GM18873 (cell line): Measurements from ENCODE around the gene ALPP.
"Not testable (repeated sequence)": the region's sequence is repeated elsewhere in the genome, so short reads cannot be mapped to it uniquely, and the experiment has no call there.

ENCODE experiments used
- ATAC-seq: cut with Tn5 transposase; IDR thresholded peaks from one replicate; pipeline ENCODE4 v1.9.1; 2021; ENCODE audit warnings: mild to moderate bottlenecking, moderate library complexity, moderate number of reproducible peaks; ENCODE audit not compliant: unreplicated experiment, low FRiP score

Gene ALPP

DNA sequence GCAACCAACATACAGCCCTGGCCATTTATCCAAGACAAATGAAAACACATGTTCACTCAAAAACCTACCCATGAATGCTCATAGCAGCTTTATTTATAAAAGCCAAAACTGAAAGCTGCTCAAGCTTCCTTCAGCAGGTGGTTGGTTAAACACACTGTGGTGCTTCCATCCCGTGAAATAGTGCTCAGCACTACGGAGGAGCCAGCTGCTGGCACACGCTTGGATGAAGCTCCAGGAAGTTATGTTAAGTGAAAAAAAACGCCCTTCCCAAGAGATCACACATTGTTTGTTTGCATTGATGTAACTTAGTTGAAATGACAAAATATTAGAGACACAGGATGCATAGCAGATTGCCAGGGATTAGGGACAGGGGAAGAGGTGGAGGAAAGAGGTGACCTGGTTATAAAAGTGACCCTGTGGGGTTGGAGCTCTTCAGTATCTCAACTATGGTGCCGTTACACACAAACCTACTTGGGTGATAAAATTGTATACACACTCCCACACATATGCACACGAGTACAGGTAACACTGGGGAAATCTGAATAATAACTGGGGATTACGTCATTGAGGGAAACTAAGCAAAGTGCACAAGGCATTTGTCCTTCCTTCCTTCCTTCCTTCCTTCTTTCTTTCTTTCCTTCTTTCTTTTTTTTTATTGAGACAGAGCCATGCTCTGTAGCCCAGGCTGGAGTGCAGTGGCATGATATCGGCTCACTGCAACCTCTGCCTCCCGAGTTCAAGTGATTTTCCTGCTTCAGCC, 21.9 kb downstream of the ALPP start:
- no peak for ATAC-seq

DNA sequence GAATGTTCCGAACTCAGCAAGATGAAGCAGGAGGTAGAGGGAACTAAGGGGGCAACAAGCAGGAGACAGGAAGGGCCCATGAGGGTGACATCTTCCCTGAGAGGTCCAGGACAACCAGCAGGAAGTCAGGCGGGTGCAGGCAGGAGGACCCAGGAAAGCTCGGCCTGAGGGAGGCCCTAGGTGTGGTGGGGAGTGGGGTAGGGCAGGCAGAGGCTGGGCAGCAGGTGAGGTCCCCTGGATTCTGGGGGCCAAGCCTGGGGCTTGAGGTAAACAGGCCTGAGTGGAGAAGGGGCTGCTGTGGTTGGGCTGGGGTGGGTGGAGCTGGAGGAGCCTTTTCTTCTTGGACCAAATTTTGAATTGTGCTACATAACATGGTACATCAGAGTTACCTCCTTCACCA, 24.0 kb downstream of the ALPP start:
- no peak for ATAC-seq

DNA sequence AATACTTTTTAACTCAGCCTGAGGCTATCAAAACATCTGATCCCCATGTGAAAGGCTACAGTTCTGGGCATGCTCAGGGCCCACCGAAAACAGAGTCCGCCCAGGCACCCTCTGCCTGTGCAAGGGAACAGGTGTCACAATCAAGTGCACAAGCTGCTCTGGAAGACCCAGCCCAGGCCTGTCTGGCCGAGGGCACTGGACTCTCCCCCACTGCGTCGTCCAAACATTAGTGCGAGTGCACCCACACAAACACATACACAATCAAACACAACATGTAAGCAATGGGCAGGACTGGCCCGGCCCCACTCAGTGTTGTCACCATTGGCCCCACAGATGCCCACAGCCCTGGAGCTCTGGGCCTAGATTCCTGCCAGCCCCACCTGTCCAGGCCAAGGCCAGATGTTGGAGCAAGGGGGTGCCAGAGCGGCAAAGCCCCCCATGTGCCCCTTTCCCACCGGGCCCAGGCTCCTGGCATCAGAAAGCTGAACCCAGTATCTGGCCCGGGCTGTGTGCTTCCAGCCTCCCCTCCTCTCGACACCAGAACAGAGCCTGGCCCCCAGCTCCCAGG, 27.5 kb downstream of the ALPP start:
- no peak for ATAC-seq

DNA sequence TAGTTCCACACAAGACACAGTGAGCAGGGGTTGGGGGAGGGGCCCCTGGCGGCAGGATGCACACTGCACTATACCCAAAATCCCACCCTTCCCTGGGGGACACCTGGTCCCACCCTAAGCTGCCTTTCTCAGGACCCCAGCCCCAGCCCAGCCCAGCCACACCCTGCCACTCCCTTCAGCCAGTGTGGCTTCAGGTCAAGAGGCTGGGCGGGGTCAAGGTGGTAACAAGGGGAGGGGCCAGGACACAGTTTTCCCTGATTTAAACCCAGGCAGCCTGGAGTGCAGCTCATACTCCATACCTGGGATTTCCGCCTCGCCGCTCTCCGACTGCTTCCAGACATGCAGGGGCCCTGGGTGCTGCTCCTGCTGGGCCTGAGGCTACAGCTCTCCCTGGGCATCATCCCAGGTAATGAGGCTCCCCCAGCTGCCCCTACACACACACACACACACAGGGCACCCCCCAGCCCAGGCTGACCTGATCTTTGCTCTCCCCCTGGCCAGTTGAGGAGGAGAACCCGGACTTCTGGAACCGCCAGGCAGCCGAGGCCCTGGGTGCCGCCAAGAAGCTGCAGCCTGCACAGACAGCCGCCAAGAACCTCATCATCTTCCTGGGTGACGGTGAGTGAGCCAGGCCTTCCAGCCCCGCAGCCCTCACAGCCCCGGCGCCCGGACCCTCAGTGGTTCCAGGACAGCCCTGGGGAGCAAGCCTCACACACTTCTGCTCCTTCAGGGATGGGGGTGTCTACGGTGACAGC, 28.2 kb downstream of the ALPP start, which contains the start of gene ALPG:
TSS of gene ALPG (plus strand) at position 289 of the 755 bp plus-strand sequence. CDS start at position 340, 51 bp downstream.
- no peak for ATAC-seq

DNA sequence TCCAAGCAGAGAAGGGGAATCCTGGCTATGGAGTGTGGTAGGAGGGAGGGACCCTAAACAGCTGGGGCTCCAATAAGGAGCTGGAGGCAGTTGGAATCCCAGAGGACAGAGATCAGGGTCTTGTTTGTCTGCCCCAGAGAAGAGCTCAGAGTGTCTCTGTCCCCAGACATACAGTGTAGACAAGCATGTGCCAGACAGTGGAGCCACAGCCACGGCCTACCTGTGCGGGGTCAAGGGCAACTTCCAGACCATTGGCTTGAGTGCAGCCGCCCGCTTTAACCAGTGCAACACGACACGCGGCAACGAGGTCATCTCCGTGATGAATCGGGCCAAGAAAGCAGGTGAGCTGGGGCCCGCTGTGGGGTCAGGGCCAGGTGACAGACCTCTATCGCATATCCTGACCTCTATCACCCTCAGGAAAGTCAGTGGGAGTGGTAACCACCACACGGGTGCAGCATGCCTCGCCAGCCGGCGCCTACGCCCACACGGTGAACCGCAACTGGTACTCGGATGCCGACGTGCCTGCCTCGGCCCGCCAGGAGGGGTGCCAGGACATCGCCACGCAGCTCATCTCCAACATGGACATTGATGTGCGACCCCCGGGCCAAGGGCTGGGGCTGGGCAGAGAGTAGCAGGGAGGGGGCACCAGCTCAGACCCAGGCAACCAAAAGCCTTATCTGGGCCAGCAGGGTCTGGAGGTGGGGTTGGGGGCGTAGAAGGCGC, 29.0 kb downstream of the ALPP start:
- not testable (repeated sequence) for ATAC-seq

DNA sequence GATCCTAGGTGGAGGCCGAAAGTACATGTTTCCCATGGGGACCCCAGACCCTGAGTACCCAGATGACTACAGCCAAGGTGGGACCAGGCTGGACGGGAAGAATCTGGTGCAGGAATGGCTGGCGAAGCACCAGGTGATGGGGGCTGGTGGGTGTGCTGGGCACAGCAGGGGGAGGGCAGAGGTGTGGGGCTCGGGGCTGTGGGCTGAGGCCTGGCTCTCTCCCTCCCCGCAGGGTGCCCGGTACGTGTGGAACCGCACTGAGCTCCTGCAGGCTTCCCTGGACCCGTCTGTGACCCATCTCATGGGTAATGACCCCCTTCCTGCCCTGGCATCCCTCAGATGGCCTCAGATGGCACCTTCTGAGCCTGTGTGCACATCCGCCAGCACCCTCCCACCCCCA, 29.7 kb downstream of the ALPP start:
- ATAC-seq = not testable (repeated sequence)

DNA sequence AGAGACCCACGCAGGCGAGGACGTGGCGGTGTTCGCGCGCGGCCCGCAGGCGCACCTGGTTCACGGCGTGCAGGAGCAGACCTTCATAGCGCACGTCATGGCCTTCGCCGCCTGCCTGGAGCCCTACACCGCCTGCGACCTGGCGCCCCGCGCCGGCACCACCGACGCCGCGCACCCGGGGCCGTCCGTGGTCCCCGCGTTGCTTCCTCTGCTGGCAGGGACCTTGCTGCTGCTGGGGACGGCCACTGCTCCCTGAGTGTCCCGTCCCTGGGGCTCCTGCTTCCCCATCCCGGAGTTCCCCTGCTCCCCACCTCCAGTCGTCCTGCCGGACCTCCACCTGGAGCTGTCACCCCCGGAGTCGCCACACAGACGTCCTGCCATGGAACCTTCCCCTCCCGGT, 31.1 kb downstream of the ALPP start:
- ATAC-seq = not testable (repeated sequence)

DNA sequence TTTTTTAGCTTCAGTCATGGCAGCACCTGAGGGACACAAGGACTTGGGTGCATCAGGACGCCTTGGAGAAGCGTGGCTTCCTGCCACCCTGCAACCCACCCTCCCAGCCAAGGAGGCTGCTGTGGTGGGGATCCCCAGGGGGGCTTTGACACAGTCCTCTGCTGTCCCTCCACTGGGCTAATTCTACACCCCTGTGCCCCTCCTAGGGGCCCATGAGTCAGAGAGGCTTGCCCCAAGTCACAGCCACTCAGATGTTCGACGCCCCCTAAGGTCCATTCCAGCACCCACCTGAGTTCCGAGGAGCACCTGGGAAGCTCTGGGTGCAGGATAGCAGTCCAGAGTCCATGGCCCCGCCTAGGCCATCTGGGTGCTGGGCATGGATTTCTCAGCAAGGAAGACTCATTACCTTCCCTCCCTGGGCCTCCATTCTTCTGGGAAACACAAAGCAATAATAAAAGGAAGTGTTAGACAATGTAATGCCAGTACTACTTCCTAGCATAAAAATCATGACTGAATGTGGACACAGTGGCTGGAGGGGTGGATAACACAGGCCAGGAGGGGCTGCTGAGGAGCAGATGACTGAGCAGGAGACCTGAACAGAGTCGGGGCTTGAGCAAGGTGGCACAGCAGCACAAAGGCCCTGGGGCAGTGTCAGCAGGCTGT, 31.8 kb downstream of the ALPP start:
- no peak for ATAC-seq

DNA sequence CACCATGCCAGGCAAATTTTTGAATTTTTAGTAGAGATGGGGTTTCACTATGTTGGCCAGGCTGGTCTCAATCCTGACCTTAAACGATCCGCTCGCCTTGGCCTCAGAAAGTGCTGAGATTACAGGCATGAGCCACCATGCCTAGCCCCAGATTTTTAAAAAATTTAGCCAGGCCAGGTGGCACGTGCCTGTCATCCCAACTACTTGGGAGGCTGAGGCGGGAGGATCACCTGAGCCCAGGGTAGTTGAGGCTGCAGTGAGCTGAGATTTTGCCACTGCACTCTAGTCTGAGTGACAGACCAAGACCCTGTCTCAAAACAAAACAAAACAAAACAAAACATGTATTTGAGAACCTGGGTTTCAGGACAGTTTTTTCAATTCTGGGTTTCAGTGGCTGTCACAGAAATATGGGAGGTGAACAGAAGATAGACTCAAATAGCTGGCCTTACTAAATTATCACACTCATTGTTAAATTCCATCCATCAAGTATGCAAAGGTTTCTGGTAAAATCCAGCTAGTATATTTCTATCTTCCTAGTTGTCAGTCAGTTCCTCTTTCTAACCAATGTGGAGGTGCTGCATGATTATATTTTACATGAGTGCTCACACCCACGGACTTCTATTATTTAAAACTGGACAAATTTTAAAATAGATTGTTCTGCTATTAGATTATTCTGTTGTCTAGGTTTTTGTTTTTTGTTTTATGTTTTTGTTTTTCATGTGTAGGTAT, 33.5 kb downstream of the ALPP start:
- no peak for ATAC-seq

DNA sequence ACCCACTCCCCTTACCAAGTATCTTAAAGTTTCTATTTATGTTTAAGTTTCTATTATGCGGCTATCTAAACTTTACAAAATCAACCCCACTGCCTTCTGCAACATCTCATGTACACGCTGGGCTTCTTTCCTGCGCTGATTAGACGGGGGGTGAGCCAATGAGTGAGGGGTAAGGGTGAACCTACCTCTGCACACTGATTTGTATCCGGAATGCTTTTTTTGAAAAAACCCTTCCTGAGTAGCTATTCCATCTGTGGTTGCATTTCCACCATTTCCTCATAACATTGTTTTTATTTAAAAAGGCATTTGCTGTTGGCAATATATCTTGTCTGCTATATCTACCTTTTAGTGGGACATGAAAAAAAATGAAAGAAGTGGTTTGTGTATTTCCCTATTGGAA, 34.4 kb downstream of the ALPP start:
- no peak for ATAC-seq

DNA sequence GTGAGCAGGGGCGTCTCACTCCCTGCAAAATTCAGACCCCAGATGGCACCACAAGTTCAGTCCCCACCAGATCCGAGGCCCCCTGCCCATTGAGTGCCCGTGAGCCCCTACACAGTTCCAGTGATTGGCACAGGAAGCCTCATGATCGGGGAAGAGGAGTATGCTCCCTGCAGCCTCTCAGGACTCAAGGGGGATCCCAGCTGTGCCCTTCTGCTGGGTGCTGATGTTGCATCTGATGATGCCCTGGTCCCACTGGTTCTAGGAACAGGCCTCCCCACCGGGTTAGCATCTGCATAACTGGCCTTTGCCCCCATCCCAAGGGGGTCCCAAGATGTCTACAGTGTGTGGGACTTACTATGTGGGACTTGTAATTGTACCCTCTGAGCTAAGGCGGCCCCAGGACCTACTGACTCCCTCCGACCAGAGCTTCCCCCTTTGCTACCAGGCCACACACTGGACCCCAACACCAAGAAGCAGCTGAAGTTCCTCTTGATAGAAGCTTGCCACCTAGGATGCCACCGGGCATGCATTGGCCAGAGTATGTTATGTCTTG, 36.7 kb downstream of the ALPP start:
- ATAC-seq = no peak

DNA sequence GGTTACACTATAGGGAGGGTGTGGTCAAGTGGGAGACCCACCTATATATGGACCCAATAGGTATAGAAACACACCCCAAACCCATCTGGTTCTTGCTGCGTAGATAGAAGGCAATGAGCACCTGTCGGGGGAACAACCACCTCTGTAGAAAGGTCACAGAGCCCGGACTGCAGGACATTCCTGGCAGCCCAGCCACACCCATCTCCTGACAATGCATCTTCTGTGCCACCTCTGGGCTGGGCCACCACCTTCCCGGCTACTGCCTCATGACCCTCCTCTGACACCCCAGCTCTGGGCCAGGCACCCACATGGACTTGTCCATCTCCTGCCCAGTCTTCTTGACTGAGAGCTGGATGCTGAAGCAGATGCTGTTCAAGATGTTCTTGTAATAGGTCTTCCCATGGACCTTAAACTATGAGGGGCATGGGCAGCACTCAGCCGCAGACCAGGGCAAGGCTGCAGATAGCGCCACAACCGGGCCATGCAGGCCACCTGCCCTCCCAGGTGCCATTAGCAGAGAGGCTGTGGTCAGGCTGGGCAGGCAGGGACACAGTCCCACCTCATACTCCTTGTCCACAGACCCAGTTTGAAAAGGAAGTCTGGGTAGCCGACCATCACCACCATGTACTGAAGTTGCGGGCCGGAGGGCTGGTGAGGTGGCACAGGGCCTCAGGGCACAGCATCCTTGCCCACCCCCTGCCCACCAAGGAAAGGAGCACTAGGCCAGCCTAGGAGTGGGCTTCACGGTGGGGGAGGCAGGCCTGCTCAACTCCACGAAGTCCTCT, 37.4 kb downstream of the ALPP start:
- no peak for ATAC-seq

DNA sequence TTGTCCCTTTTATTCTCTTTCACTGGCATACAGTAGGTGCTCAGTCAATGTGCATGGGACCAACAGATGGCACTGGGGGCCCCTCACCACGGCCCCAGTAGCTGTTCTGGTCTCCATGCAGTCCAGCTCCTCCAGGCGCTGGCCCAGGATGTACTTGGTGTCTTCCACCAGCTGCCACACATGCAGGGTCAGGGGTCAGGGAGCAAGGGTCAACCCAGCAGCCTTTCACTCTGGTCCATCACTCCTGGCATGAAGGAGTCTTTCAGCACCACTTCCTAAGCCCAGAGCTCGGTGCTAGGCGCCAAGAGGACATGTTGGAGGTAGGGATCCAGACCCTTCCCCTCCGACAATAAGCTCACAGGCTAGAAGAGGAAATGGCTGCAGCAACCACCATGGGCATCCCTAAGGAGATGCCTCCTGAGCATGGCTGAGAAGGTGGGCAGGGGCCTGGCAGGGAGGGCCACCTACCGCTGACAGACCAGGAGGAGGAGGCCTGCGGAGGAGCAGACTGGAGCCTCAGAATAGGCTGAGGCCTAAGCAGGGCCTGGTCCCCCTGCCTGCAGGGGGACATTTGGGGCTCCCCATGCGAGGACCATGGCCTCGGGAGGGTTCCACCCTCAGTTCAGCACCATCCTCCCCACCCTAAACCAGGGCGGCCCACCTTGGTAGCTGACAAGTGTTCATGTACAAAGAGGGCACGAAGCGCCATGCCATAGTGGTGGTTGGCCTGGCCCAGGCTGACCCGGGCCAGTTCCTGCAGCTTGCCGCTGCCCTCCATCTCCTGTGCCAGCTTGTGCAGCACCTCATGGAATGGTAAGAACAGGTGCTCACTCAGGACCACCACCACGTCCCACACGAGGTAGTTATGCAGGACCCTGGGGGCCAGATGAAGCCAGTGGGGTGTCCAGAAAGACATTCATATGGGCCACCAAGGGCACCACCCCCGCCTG, 38.2 kb downstream of the ALPP start:
- ATAC-seq = no peak

DNA sequence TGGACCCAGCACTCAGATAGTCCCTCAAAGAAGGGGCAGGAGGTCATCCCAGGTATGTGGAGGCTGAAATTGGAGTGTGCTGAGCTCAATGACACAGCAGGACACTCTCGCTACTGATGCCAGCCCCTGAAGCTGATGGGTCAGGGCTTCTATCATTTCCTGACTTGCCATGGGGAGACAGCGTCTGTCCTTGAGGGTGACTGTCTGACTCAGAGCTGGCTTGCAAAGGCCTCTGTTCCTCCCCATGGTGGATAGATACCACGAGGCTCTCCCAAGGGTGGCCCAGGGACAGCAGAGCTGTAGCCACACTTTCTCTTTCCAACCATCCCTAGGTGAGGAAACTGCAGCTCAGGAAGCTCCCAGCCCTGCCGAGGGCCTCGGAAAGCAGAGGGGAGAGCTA, 38.9 kb downstream of the ALPP start:
- no peak for ATAC-seq

DNA sequence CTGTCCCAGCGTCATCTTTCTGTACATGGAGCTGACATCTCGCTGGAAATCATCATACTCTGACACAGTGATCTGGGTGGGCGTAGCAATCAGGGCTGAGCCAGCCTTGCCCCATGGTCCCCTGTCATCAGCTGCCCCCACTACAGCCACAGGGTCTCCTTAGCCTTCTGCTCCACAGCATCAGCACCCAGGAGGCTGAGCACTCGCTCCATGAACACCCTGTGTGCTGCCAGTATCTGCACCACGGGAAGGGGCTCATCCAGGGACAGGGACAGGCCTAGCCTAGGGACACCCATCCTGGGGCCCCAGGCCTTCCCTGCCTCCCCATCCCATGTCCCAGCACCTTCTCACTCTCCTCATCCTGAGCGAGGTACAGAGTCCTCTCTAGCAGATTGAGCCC, 39.5 kb downstream of the ALPP start:
- ATAC-seq = no peak

DNA sequence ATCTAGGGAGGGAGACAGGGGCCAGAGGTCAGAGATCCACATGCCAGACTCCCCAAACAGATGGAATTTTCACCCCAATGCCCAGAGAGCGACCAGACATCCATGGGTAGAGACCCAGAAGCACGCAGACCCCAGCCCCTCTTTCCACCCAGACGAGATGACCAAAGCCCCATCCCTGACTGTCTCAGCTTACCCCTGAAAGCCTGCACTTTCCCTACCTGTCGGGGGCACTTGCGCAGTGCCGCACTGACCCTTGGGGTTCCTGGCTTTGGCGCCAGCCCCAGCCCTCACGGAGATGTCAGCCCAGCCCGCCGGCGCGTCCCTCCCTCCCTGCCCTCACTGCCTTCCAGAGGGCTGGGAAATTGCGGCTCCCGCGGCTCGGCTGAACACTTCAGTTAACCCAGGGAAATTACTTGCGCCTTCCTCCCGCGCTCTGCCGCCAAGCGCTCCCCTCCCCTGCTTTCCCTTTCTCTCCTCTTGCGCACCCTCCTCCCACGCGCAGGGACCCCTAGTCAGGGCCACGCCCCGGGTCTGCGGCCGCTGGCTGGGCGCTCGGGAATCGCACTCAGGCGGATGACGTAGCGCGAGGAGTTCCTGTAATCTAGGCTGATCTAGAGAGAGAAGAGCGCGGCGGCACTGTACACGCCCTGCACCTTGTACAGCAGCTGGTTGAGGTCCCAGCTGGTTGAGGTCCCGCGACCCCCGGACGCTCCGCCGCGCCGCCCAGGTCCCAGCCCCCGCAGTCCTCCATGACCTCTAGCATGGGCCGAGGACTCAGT, 40.1 kb downstream of the ALPP start:
- no peak for ATAC-seq
